ENCODE measurements around the gene USF3. TPM values are rescaled to one million over a fixed set of nuclear protein-coding genes. Genes with fewer than 3 reads are reported as not detected.

The USF3 gene
- total and polyA plus RNA-seq, 2 of the 8 experiments (the other 6 are each of a cell fraction or from before 2014, with no cell fraction given) = 9.6 to 18.5 TPM

DNA sequence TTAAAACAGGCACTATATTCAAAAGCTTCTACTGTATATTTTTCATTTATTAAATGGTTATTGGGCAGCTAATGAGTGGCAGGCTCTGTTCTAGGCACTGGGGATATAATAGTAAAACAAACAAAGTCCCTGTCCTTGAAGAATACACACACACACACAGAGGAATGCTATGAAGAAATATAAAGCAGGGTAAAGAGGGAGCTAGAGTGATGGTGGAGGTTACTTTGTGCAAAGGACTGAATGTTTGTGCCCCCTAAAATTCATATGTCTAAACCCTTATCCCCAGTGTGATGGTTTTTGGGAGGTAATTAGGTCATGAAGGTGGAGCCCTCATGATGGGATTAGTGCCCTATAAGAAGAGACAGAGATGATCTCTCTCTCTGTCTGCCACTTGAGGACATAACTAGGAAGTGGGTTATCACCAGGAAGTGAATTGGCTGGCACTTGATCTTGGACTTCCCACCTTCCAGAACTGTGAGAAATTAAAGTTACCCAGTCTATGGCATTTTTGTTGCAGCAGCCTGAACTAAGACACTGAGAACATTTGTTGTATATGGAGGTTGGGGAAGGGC, 31.8 kb downstream of the USF3 start:
- ChIA-PET CTCF (ENCODE audit: partially characterized antibody) (no interaction called here), POLR2A (ENCODE audit: partially characterized antibody) (interaction anchor here (1.0 kb wide), 1 partner anchor 9 kb away, joined by 3 read pairs; no protein-coding TSS in a partner anchor)
- TF ChIP-seq, protein P1, sequence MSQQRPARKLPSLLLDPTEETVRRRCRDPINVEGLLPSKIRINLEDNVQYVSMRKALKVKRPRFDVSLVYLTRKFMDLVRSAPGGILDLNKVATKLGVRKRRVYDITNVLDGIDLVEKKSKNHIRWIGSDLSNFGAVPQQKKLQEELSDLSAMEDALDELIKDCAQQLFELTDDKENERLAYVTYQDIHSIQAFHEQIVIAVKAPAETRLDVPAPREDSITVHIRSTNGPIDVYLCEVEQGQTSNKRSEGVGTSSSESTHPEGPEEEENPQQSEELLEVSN (IDR thresholded peaks at IDR 0.05) = no peak
- TF ChIP-seq BRCA1 (IDR thresholded peaks at IDR 0.05; ENCODE audit: low read depth, low read length) (no peak), ZNF274 (IDR thresholded peaks at IDR 0.05; ENCODE audit: borderline replicate concordance, extremely low read depth, low read length) (no peak)
- FAIRE-seq (no peak), DNase-seq (ENCODE audit: low read depth in 1 of 2, low spot score in 2 of 2) (no peak)
- Histone ChIP-seq H4K8ac (ENCODE audit: extremely low read depth, insufficient read depth, low read length) (no peak overlapping the region), H3K36me3 (ENCODE audit: control insufficient read depth in 2 of 4, insufficient read depth in 4 of 4, low read length in 3 of 4) (peaks cover 4 to 14% (median 6%) of the 10 kb centered on the region in 4 experiments; a peak in 6 of 8 replicates), H2BK20ac (ENCODE audit: low read length) (no peak overlapping the region), H3K79me1 (ENCODE audit: low read depth, low read length) (no peaks in the 10 kb centered on the region), H3K14ac (ENCODE audit: insufficient read length) (no peak overlapping the region), H2BK5ac (ENCODE audit: low read depth, low read length) (no peak overlapping the region), H2AK5ac (ENCODE audit: low read depth, low read length) (no peak overlapping the region), H3K23me2 (ENCODE audit: low read depth, low read length) (no peaks in the 10 kb centered on the region), H3K9ac (replicated peaks in 1 of 4; ENCODE audit: extremely low read depth in 1 of 4, low read depth in 3 of 4, low read length in 3 of 4) (no peak overlapping the region), H4K5ac (ENCODE audit: insufficient read length, low read depth, low read length) (no peak overlapping the region), H2AFZ (ENCODE audit: low read length) (no peak overlapping the region), H3K27me3 (replicated peaks in 1 of 4; ENCODE audit: control insufficient read depth in 3 of 4, extremely low read depth in 1 of 4, insufficient read depth in 3 of 4, low read length in 3 of 4) (no peaks in the 10 kb centered on the region), H2BK12ac (ENCODE audit: low read depth, low read length) (no peak overlapping the region), H4K20me1 (replicated peaks in 1 of 2; ENCODE audit: control insufficient read depth in 1 of 2, insufficient read depth in 2 of 2, low read length in 2 of 2) (no peaks in the 10 kb centered on the region), H3K56ac (replicated peaks; ENCODE audit: insufficient read length, low read depth, low read length) (no peak overlapping the region), H3K79me2 (ENCODE audit: control insufficient read depth in 1 of 2, insufficient read depth in 2 of 2, low read length in 2 of 2) (no peaks in the 10 kb centered on the region), H2BK15ac (ENCODE audit: low read length) (no peak overlapping the region), H3K27ac (ENCODE audit: low read depth, low read length) (no peak overlapping the region), H2BK120ac (replicated peaks; ENCODE audit: low read depth, low read length) (no peak overlapping the region), H4K91ac (replicated peaks; ENCODE audit: insufficient read length, low read length) (no peak overlapping the region), H3K4ac (replicated peaks; ENCODE audit: insufficient read length, low read depth, low read length) (no peak overlapping the region), H3K4me2 (ENCODE audit: insufficient read depth in 1 of 2, low read depth in 2 of 2, low read length in 2 of 2) (no peak overlapping the region), H3K4me1 (replicated peaks in 1 of 4; ENCODE audit: control insufficient read depth in 3 of 4, insufficient read depth in 4 of 4, low read length in 3 of 4) (peaks cover 0 to 6% (median under 1%) of the 10 kb centered on the region in 4 experiments; a peak in 2 of 7 replicates), H3K18ac (ENCODE audit: extremely low read depth, low read length) (no peak overlapping the region), H3K4me3 (ENCODE audit: extremely low read depth in 1 of 4, insufficient read depth in 2 of 4, low read depth in 3 of 4, low read length in 4 of 4) (no peak overlapping the region), H3K9me3 (ENCODE audit: insufficient read depth in 2 of 2, low read depth in 1 of 2, low read length in 1 of 2) (no peaks in the 10 kb centered on the region), H3K23ac (ENCODE audit: insufficient read length) (no peak overlapping the region)

All from H1 (cell line).